GM18519 (cell line): ENCODE data around the gene SLC9A5.

Source experiments
- ATAC-seq: cut with Tn5 transposase; IDR thresholded peaks from one replicate; pipeline ENCODE4 v1.9.1; 2021; ENCODE audit warnings: mild to moderate bottlenecking, moderate library complexity; ENCODE audit not compliant: unreplicated experiment, low FRiP score

Gene SLC9A5, protein sequence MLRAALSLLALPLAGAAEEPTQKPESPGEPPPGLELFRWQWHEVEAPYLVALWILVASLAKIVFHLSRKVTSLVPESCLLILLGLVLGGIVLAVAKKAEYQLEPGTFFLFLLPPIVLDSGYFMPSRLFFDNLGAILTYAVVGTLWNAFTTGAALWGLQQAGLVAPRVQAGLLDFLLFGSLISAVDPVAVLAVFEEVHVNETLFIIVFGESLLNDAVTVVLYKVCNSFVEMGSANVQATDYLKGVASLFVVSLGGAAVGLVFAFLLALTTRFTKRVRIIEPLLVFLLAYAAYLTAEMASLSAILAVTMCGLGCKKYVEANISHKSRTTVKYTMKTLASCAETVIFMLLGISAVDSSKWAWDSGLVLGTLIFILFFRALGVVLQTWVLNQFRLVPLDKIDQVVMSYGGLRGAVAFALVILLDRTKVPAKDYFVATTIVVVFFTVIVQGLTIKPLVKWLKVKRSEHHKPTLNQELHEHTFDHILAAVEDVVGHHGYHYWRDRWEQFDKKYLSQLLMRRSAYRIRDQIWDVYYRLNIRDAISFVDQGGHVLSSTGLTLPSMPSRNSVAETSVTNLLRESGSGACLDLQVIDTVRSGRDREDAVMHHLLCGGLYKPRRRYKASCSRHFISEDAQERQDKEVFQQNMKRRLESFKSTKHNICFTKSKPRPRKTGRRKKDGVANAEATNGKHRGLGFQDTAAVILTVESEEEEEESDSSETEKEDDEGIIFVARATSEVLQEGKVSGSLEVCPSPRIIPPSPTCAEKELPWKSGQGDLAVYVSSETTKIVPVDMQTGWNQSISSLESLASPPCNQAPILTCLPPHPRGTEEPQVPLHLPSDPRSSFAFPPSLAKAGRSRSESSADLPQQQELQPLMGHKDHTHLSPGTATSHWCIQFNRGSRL

DNA sequence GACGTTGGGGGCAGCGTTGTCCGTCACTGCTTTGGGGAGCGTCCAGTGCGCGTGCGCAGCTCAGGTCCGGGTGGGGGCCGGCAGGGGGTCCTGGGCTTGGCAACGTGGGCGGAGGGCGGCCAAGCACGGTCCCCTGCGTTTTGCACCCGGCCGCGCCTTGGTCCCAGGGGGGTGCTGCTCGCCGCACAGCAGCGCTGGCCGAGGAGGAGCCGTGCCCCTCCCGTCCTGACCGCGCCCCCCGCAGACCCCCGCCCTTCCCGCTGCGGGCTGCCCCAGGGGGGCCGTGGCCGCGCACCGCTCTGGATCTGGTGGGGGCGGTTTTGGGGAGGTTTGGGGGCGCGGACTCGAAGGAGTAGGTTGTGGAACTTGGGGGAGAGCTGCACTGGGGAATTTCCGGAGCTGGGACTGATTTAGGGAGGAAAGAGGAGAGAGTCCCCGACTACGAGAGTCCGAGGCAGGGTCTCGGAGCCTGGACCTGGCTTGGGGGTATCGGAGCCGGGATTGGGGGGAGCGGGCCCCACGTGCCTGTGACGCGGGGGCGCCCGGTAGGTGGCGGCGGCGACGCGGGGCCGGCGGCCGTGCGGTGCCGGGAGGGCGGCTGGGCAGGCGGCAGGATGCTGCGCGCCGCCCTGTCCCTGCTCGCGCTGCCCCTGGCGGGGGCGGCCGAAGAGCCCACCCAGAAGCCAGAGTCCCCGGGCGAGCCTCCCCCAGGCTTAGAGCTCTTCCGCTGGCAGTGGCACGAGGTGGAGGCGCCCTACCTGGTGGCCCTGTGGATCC is at the start of gene SLC9A5:
Gene SLC9A5, plus strand, starts transcription at position 579 of the 777 bp plus-strand sequence. Its CDS starts 36 bp downstream, at position 615.
- no peak for ATAC-seq

DNA sequence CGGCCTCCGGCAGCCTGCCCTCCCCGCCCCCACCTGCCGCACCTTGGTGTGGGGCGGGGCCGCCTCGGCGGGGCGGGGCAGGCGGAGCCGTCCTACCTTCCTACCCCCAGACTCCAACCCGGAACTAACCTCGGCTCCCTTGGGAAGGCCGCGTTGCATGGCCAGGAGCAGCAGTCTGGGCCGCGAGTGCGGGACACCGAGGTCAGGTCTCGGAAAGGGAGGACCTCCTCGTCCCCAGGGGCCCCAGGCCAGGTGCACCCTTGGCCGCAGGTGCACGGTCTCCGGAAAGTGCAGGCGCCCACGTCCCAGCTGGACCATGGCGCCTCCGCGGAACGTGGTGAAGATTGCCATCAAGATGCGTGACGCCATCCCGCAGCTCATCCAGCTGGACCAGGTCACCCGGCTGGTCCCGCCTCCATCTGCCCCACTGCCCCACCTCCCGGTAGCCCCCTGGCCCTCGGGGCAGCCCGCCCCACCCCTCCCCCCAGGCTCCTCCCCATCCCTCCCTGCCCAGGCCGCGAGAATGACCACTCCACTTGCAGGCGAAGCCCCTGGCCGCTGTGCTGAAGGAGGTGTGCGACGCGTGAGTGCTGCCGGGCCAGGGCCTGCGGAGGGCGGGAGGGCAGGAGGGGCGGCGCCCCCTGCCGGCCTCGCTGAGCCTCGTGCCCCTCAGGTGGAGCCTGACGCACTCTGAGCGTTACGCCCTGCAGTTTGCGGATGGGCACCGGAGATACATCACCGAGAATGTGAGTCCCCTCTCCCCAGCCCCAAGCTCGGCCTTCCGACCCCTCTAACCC is 49.6 kb upstream of the SLC9A5 start, which contains the start of gene ELMO3:
Gene ELMO3, plus strand, starts transcription at position 121 of the 797 bp plus-strand sequence. Its CDS starts 196 bp downstream, at position 317.
- ATAC-seq: no peak

DNA sequence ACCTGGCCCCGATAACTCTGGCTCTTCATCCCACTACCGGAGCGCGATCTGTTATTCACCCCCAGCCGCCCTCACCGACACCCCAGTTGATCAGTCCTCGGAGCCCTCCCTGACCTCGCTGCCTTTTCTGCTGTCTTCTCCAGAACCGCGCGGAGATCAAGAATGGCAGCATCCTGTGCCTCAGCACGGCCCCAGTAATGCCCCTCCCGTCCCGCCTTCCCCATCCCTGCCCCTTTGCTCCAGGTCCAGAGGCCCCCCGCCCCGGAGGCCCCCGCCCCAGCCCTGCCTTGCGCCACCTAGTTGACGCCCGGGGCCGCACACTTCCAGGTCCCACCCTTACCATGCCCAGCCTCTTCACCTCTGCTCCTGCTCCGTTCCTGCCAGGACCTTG is 49.0 kb upstream of the SLC9A5 start:
- no peak for ATAC-seq

DNA sequence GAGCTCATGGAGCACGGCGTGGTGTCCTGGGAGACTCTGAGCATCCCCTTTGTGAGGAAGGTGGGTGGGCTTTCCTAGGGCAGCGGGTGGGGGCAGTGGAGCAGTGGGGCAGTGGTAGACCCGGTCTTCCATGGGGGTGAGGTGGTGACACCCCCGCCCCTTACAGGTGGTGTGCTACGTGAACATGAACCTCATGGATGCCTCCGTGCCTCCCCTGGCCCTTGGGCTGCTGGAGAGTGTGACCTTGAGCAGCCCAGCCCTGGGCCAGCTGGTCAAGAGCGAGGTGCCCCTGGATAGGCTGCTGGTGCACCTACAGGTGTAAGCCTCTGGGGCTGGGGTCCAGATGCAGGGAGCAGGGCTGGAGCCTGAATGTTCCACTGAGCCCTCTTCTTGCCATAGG is 48.3 kb upstream of the SLC9A5 start:
- no peak for ATAC-seq

DNA sequence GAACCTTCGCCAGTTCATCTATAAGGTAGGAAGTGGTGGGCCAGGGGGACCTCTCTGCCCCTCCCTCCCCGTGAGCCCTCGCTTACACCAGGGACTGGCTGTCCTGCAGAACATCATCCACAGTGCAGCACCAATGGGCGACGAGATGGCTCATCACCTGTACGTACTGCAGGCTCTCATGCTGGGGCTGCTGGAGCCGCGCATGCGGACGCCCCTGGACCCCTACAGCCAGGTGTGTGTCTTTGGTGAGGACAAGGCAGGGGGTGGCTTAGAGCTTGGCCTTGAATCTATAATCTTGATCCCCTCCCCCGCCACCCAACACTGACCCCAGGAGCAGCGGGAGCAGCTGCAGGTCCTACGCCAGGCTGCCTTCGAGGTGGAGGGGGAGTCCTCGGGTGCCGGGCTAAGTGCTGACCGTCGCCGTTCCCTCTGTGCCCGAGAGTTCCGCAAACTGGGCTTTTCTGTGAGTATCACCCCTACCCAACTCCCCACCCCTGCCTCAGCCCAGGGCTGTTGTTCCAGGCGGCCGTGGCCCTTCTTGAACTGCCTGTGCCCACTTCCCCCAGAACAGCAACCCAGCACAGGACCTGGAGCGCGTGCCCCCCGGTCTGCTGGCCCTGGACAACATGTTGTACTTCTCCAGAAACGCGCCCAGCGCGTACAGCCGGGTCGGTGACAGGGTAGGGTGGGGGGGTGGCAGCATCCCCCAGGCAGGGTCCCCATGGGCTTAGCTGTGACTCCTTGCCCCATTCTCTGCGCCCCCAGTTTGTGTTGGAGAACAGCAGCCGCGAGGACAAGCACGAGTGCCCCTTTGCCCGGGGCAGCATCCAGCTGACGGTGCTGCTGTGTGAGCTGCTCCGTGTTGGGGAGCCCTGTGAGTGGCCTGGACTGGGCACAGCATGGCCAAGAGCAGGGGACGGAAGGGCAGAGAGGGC is 47.1 kb upstream of the SLC9A5 start:
- ATAC-seq: no peak

DNA sequence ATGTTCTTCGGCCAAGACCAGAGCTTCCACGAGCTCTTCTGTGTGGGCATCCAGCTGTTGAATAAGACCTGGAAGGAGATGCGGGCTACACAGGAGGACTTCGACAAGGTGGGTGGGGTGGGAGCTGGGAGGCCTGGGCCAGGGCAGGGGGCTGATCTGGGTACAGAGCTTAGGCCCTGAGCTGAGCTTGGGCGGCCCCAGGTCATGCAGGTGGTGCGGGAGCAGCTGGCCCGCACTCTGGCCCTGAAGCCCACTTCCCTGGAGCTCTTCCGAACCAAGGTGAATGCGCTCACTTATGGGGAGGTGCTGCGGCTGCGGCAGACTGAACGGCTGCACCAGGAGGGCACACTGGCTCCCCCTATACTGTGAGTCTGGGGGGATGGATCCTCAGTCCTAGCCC is 46.4 kb upstream of the SLC9A5 start:
- ATAC-seq: no peak

DNA sequence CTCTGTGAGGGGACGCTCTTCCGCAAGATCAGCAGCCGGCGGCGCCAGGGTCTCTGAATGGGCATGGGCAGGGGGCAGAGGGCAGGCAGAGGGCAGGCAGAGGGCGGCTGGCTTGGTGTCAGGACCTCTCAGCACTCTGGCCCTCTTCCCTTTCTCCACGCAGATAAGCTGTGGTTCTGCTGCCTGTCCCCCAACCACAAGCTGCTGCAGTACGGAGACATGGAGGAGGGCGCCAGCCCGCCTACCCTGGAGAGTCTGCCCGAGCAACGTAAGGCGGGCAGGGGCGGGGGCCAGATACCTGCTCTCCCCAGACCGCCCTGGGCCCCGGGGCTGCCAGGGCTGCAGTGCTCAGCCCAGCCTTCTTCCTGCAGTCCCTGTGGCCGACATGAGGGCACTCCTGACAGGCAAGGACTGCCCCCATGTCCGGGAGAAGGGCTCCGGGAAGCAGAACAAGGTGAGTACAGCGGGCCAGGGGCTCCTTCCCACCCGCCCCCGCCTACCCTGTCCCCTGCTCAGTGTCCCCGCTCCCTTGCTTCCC is 45.8 kb upstream of the SLC9A5 start:
- ATAC-seq: no peak

DNA sequence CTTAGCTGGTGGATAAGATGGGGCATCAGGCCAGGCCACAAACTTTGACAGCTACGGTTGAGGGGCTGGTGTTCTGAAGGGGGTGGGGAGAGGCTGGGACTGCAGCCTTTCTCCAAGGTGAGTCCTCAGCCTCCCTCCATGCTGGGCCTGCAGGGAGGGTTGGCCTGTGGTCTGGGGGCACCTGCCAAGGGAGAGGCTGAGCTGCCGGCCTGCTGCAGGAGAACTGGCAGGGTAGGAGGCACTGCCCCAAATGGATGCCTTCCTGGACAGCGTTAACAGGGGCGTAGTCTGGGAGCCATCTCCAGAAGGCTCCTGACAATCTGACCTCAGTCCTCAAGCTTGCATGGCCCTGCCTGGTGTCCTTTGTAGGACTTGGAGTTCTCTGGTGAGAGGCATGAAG is 44.7 kb upstream of the SLC9A5 start:
- ATAC-seq: no peak

DNA sequence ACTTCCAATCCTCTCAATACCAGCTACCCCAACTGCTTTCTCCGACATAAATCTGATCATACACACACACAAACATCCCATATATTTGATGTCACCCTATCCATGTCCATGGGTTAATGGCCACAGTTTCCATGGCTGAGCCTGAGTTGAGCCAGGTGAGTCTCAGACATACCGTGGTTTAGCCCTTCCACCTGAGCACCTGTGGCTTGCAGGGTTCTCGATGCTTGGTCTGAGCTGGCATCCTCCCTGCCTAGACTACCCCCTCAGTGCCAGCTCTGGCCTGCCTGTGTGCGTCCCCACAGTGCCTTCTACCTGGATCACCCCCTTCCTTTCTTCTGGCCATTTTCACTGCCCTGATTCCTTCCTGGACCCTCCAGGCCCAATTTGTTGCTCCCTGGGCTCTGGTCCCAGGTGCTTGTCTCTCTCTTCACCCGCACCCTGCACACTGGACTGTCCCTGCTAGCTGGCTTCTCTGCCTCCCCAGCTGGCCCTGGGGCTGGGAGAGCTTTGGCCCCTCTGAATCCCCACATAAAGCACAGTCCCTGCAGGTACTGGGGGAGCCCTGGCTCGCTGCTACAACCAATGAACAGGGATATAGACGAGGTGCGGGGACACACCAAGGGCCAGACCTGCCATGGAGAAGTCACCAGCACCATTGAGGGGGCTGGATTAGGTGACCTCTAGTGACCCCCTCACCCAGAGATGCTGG is 42.5 kb upstream of the SLC9A5 start:
- ATAC-seq: no peak

DNA sequence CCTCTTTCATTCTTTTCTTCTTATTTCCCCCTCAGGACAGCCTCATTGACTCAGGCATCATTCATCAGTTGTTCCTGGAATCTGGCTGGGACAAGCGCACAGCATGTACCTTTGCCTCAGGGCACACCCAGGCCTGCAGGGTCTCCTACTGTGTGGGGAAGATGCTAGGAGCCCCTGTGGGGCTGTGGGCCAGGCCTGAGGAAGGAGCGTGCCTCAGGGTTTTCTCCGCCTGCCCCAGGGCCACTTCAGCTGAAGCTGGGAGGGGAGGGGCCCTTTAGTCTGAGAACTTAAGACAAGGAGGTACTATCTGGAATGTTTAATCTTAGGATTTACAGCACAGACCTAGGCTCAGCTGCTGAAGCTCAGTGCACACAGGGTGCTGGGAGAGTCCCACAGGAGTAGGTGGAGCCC is 41.9 kb upstream of the SLC9A5 start:
- no peak for ATAC-seq

DNA sequence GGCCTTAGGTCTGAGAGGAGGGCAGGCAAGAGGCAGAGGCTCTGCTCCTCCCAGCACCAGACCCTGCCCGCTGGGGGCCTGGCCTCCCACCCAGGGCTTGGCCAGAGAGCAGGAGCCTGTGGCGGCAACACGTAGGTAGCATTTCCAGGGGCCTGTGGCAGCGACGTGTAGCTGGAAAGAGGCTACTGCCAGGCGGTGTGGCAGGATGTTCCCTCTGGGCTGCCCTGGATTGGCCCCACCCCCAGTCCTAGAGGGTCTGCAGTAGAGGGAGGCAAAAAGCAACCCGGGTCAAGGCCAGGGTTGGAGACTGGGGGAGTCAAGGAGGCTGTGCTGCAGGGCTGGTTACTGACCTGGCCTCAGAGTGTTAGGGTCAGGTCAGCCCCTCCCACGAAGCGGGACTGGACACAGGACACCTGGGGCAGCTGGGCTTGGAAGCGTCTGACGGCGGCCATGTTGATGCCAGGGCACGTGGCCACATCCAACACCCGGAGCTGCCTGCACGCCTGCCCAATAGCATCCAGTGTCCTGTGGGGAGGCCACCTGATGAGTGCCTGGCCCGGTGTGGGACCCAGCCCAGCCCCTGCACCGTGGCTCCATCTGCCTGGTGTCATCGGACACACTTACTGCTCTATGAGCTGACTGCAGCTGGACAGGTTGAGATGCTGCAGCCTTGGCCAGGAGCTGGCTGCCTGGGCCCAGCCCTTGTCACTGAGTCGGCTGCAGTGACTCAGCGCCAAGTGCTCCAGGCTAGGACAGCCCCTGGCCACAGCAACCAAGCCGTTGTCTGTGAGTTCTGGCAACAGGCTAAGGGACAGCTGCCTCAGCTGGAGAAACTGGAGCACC is 41.3 kb upstream of the SLC9A5 start:
- no peak for ATAC-seq

DNA sequence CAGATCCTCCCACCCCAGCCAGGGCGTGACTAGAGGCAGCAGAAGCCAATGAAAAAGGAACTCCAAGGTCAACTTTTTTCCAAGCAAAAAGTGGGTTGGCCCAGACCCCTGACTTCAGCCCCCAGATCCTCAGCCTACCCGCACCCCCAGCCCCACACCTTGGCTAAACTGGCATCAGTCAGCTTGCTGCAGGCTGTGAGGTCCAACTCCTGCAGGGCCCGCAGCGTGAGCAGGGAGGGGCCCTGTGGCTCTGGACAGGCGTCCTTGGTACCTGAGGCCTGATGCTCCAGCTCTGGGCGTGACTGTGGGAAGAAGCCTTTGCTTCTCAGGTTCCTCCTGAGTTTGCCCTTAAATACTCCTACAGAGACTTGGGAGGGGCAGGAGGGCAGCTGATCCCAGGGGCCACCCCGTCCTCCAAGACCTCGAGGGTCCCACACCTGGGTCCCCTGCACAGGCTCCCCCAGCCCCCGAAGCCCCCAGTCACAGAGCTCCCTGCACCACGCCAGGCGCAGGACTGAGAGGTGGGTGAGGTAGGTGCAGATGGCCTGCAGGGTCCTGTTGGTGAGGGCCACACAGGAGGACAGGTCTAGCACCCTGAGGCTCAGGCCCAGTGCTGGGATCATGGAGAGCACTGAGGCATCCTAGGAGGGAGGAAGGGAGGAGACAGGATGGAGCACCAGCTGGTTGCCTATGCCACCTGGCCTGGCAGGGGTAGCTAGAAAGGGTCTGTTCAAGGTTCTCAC is 40.5 kb upstream of the SLC9A5 start:
- ATAC-seq: no peak

DNA sequence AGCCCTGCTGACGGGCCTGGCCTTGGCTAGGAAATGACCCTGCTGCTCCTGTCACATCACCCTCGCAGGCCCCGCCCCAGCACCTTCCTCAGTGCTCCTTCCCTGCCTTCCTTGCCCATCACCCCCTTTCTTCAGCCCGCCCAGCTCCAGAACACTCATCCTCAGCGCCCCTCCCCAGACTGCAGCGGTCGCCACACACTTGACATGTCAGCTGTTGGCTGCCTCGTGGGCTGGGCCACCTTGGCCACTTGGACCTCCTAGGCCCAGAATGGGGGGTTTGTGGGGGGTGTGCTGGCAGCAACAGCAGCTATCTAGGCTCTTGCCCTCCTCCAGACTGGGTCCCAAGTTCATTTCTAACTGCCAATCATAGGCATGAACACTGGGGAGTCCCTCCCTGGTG is 39.2 kb upstream of the SLC9A5 start:
- no peak for ATAC-seq

DNA sequence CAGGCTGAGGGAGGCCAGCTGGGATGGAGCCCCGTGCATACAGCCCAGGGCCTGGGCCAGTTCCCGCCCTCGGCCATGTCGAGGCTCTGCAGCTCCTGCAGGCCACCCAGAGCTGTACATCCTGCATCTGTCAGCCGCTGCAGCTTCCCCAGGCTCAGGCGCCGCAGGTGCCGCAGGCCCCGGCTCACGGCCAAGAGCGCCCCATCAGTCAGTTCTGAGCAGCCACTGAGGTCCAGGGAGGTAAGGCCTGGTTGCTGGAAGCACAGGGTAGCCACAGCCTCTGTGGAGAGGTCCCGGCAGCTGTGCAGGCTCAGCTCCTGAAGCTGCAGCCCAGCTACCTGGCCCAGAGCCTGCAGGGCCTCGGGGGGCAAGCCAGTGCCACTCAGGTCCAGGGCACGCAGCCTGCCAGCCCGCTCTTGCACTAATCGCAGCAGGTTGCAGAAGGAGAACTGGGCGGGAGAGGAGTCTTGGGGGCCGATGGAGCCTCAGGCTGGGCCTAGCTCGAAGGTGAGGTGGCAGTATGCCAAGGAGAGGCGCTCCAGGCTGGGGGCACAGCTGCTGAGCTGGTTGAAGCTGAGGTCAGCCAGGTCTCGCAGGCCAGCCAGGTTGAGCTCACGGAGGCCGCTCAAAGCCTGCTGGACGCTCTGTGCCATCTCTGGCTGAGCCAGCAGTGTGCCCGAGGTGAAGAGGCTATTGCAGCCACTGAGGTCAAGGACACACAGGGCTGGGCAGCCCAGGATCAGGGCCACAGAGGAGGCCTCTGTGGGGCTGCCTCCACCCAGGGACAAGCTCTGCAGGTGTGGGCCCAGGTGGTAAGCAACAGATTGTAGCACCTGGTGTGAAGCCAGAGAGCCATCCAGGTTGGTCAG is 38.5 kb upstream of the SLC9A5 start:
- ATAC-seq: no peak

DNA sequence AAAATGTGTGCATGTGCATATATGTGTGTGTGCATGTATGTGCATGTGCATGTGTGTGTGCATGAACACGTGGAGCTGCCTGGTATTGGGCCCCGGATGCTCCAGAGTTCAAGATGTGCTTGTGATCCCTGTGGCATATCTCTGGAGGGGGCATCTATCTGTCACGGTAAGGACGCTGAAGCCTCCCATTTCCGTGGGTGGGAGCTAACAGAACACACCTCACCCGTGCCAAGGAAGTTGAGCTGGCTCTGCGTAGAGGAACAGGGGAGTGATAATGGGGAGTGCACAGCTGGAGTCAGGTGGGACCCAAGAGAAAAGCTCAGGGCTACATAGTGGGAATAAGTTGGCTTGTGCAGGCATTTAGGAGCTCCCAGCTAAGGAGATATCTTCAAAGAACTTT is 37.1 kb upstream of the SLC9A5 start:
- no peak for ATAC-seq
